ENCODE measurements around the gene CDK12.
"Not testable (repeated sequence)": the region's sequence is repeated elsewhere in the genome, so short reads cannot be mapped to it uniquely, and the experiment has no call there.

Gene CDK12

DNA sequence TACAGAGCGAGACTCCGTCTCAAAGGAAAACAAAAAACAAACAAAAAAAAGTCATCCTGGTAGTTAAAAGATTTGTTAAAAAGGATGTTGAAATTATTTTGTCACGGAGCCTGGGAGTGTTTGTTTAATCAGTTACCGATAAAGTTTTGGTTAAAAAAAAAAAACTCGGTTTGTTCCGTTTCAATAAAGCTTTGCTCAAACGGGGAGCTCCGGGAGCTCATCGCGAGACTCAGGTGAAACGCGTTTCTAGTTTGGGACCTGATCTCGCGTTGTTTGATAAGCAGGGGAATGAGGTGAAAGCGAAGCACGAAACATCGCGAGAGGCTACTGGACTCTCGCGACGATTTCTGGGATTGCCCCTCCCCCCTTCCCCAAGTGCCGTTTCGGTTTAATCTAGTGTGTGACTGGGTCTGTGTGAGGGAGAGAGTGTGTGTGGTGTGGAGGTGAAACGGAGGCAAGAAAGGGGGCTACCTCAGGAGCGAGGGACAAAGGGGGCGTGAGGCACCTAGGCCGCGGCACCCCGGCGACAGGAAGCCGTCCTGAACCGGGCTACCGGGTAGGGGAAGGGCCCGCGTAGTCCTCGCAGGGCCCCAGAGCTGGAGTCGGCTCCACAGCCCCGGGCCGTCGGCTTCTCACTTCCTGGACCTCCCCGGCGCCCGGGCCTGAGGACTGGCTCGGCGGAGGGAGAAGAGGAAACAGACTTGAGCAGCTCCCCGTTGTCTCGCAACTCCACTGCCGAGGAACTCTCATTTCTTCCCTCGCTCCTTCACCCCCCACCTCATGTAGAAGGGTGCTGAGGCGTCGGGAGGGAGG is at the start of gene CDK12:
TSS of gene CDK12 (plus strand) at position 374 of the 813 bp plus-strand sequence. CDS start 586 bp downstream, outside the sequence.
- peak; percentile 98 for DNase-seq (ENCODE audit: low spot score)

DNA sequence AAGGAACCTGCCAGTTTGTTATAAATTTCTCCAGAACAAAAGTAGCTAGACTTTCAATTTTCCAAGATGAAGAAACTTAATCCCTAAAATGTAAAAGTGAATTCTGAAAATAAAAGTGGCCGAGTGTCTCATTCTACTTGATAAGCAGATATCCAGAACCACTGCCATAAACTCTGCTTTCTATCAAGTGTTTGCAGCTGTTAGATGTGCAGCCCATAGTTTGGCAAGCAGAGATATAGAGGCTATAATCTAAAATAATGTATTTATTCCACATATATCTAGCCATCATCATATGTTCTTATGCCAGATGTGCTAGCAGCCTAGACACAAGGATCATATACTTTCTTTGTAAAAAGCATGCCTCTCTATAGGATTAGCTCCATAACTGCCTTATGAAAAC is 45.1 kb upstream of the CDK12 start:
- no peak for DNase-seq (ENCODE audit: low spot score)

DNA sequence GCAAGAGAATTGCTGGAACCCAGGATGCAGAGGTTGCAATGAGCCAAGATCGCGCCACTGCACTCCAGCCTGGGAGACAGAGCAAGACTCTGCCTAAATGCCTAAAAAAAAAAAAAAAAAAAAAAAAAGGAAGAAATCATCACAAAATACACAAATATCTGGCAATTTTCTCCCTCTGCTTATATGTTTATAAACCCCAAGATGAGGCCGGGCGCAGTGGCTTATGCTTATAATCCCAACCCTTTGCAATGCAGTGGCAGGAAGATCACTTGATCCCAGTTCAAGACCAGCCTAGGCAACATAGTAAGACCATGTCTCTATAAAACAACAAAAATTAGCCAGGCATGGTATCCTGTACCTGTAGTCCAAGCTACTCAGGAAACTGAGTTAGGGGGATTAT is 31.7 kb upstream of the CDK12 start:
- no peak for DNase-seq (ENCODE audit: low spot score)

GRCh38 chr17:39439868-39440267 is 21.4 kb upstream of the CDK12 start:
- not testable (repeated sequence) for DNase-seq (ENCODE audit: low spot score)

- no peak for DNase-seq (ENCODE audit: low spot score)
Measured at GRCh38 chr17:39443326-39443725, 18.0 kb upstream of the CDK12 start.

DNA sequence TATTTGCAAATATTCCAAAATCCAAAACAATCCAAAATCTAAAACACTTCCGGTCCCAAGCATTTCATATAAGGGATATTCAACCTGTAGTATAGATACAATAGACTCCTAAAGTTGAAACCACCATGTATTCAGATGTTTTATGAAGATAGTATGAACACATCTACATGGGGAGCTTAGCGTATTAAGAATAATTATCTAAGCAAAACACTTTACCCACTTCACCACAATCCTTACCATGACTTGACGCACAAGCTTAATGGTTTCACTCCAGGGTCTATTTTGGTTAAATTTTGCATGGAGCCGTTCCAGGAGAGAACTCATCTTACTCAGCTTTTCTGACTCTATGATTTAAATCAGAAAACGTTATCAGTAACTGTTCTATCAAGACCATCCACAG is 13.7 kb upstream of the CDK12 start:
- no peak for DNase-seq (ENCODE audit: low spot score)

GRCh38 chr17:39450051-39450450 is 11.2 kb upstream of the CDK12 start:
- no peak for DNase-seq (ENCODE audit: low spot score)

GRCh38 chr17:39450847-39451581 is 10.3 kb upstream of the CDK12 start, which contains the start of gene MED1:
Gene MED1, minus strand, starts transcription at chr17:39451263. Its CDS starts 201 bp downstream, at chr17:39451062.
- DNase-seq (ENCODE audit: low spot score): peak; percentile 96

GRCh38 chr17:39455919-39456318 is 5.4 kb upstream of the CDK12 start:
- DNase-seq (ENCODE audit: low spot score): no peak

DNA sequence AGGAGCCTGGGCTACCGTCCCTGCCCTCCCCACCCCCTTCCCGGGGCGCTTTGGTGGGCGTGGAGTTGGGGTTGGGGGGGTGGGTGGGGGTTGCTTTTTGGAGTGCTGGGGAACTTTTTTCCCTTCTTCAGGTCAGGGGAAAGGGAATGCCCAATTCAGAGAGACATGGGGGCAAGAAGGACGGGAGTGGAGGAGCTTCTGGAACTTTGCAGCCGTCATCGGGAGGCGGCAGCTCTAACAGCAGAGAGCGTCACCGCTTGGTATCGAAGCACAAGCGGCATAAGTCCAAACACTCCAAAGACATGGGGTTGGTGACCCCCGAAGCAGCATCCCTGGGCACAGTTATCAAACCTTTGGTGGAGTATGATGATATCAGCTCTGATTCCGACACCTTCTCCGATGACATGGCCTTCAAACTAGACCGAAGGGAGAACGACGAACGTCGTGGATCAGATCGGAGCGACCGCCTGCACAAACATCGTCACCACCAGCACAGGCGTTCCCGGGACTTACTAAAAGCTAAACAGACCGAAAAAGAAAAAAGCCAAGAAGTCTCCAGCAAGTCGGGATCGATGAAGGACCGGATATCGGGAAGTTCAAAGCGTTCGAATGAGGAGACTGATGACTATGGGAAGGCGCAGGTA is 762 bp downstream of the CDK12 start:
- no peak for DNase-seq (ENCODE audit: low spot score)

GRCh38 chr17:39462631-39463375 is 1.5 kb downstream of the CDK12 start:
- peak; percentile 66 for DNase-seq (ENCODE audit: low spot score)

GRCh38 chr17:39464639-39465181 is 3.4 kb downstream of the CDK12 start:
- not testable (repeated sequence) for DNase-seq (ENCODE audit: low spot score)

DNA sequence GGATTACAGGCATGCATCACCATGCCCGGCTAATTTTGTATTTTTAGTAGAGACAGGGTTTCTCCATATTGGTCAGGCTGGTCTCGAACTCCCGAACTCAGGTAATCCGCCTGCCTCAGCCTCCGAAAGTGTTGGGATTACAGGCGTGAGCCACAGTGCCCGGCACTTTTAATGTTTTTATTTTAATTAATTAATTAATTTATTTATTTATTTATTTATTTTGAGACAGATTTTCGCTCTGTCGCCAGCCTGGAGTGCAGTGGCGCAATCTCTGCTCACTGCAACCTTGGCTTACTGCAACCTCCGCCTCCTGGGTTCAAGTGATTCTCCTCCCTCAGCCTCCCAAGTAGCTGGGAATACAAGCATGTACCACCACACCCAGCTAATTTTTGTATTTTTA is 7.3 kb downstream of the CDK12 start:
- DNase-seq (ENCODE audit: low spot score): not testable (repeated sequence)

DNA sequence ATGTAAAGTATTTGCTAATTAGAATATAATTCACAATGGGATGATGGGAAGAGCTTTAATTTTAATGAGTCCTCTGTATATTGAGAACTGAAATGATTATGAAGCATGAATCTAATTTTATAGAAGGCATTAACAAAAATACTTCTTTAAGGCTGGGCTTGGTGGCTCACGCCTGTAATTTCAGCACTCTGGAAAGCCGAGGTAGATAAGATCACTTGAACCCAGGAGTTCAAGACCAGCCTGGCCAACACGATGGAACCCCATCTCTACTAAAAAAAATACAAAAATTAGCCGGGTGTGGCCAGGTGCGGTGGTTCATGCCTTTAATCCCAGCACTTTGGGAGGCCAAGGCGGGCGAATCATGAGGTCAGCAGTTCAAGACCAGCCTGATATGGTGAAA is 12.0 kb downstream of the CDK12 start:
- no peak for DNase-seq (ENCODE audit: low spot score)

DNA sequence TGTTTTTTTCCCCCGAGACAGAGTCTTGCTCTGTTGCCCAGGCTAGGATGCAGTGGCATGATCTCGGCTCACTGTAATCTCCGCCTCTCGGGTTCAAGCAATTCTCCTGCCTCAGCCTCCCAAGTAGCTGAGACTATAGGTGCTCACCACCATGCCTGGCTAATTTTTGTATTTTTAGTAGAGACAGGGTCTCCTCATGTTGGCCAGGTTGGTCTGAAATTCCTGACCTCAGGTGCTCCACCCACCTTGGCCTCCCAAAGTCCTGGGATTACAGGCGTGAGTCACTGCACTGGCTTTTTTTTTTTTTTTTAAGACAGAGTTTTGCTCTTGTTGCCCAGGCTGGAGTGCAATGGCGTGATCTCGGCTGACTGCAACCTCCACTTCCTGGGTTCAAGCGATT is 18.3 kb downstream of the CDK12 start:
- DNase-seq (ENCODE audit: low spot score): not testable (repeated sequence)

DNA sequence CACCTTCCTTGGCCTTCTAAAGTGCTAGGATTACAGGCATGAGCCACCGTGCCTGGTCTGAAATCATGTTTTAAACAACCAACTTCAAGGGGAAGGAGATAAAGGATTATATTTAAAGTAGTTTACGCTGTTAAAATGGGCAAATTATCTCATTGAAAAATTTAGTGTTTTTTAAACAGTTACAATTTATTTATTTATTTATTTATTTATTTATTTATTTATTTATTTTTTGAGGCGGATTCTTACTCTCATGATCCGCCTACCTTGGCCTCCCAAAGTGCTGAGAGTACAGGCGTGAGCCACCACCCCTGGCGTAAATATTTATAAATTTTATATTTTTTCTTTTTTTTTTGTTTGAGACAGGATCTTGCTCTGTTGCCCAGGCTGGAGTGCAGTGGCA is 22.2 kb downstream of the CDK12 start:
- DNase-seq (ENCODE audit: low spot score): no peak

DNA sequence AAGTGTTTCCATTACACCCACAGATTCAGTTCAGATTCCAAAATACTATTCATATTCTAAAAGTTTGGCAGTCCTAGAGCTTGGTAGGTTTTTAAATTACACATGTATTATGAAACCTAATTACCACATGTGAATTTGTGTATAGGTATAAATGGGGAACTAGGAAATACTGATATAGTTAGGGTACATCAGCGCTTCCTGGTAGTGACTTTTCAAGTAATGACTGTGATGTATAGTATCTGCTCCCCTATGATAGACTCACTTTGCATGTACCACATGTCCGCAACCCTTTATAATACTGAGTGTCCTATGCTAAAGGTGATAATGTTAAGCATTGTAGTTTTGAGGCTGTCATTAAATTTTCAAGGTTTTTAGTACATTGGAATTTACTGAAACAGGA is 22.9 kb downstream of the CDK12 start:
- no peak for DNase-seq (ENCODE audit: low spot score)

DNA sequence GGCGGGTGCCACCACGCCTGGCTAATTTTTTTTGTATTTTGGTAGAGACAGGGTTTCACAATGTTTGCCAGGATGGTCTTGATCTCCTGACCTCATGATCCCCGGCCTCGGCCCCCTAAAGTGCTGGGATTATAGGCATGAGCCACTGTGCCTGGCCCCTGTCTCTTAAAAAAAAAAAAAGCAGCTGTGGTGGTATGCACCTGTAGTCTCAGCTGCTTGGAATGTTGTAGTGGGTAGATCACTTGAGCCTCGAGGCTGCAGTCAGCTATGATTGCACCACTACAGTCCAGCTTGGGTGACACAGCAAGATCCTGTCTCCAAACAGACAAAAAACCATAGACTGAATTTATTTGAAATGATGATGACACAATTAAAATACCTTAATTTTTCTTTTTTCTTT is 24.3 kb downstream of the CDK12 start:
- DNase-seq (ENCODE audit: low spot score): no peak

GRCh38 chr17:39486242-39486641 is 25.0 kb downstream of the CDK12 start:
- no peak for DNase-seq (ENCODE audit: low spot score)

DNA sequence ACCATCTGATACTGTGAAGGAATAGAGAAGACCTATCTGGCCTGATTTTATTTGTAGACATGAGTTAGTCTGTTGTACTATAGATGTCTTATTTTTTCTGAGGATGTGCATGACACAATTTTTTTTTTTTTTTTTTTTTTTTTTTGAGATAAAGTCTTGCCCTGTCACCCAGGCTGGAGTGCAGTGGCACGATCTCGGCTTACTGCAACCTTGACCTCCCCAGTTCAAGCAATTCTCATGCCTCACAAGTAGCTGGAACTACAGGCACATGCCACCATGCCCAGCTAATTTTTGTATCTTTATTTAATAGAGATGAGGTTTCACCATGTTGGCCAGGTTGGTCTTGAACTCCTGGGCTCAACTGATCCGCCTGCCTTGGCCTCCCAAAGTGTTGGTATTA is 26.2 kb downstream of the CDK12 start:
- DNase-seq (ENCODE audit: low spot score): not testable (repeated sequence)

DNA sequence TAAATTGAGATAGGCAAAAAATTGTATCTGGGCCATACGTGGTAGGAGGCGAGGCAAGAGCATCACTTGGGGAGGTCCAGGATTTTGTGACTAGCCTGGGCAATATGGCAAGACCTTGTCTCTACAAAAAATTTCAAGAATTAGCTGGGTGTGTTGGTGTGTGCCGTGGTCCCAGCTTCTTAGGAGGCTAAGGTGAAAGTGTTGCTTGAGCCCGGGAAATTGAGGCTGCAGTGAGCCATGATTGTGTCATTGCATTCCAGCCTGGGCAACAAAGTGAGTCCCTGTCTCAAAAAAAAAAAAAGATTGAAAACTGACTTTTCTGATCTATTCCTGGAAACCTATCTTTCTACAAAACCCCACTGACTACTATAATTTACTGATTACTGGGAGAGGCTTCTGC is 26.7 kb downstream of the CDK12 start:
- DNase-seq (ENCODE audit: low spot score): no peak

DNA sequence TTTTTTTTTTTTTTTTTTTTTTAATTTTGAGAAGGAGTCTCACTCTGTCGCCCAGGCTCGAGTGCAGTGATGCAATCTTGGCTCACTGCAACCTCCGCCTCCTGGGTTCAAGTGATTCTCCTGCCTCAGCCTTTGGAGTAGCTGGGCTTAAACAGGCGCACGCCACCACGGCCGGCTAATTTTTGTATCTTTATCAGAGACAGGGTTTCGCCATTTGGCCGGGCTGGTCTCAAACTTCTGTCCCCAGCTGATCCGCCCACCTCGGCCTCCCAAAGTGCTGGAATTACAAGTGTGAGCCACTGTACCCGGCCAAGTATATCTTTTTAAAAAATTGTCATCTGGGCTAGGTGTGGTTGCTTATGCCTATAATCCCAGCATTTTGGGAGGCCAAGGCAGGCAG is 35.6 kb downstream of the CDK12 start:
- DNase-seq (ENCODE audit: low spot score): not testable (repeated sequence)
